ENCODE results near the gene RPL27.

- TF ChIP-seq CTCF (IDR thresholded peaks at IDR 0.05): no peak
- no peak for TF ChIP-seq POLR2A (IDR thresholded peaks at IDR 0.05)
Observed at GRCh38 chr17:43015579-43015978, 17.4 kb downstream of the RPL27 start.
